NCI-H345 (cell line): ENCODE results near the gene SUSD4.
"Not testable (repeated sequence)": the region's sequence is repeated elsewhere in the genome, so short reads cannot be mapped to it uniquely, and the experiment has no call there.

ENCODE experiments used
- DNase-seq: peaks from one replicate; lab custom pipeline; 2025; lab: John Stamatoyannopoulos, UW

Gene SUSD4

DNA sequence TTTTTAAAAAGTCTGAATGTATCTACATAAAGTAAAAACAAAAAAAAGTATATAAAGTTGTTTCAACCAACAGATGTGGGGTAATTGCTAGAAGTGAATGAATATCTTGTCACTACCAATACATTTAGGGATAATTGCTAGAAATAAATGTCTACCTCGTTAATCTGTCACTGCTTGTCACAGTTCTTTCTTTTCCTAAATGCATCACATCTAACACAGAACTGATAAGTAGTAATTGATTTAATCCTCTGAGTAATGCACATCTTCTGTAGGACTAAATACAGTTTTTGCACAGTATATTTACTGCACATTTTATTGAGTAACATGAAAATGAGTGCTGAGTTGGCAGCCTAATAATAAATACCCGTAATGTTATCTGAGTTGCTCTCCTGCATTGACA, 72.2 kb downstream of the SUSD4 start:
- DNase-seq: no peak

DNA sequence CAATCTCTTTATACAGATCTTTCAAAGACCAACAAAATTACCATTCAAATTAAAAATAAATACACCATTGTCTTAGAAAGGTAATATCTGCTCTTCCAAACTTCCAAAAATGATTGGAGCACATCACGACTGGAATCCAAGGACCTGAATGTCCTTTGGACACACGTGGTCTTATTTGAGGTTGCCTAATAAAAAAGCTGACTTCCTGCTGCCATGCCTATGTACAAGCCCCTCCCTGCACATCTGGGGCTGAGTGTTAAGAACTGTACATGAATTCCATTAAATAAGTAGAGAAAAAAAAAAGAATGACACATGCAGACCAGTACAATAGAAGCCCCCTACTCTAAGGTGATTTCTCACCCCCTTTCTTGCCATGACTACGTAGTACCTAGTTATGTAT, 73.6 kb downstream of the SUSD4 start:
- DNase-seq: no peak

DNA sequence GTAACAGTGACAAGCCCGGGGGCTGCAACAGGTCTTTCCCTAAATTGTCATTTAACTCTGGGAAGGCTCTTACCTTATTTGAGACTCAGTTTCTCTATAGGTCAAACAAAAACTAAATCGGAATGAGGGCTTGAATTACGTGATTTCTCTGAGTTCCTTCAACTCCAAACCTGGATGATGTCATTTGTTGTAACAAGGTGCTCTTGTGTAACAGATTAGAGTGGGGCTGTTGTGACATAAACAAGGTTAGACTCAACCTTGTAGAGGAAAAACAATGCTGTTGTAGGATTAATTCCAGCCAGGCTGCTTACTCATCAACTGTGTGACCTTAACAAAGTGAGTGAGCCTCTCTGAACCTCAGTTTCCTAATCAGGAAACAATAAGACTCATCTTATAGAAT, 74.4 kb downstream of the SUSD4 start:
- DNase-seq: no peak

DNA sequence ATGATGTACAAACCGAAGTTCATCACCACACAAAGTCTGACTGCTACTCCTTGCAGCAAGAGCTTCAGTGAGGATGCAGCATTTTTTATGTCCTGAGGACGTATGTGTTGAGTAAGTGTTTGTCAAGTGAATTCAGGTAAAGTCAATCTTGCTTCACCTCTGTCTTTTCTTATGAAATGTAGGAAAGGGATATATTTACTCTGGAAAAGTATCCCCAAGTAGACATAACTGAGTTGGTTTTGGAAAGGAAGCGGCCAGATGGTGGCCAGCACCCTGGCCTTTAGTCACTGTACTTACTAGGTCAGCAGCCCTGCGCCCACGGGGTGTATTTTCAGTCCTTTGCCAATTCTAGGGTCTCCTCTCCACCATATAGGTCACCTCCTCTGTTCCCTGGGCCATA, 75.2 kb downstream of the SUSD4 start:
- DNase-seq: no peak

DNA sequence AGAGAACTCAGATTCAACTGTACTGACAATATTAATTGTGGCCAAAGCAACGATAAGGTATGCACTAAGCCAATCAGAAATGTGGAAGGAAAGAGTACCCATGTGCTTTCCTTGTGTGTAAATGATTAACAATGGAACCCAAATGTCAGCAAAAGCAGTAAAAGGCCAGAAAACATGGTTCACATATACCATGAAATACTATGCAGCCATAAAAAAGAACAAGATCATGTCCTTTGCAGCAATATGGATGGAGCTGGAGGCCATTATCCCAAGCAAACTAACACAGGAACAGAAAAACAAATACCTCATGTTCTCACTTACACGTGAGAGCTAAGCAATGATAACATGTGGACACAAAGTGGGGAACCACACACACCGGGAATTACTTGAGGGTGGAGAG, 78.5 kb downstream of the SUSD4 start:
- no peak for DNase-seq

DNA sequence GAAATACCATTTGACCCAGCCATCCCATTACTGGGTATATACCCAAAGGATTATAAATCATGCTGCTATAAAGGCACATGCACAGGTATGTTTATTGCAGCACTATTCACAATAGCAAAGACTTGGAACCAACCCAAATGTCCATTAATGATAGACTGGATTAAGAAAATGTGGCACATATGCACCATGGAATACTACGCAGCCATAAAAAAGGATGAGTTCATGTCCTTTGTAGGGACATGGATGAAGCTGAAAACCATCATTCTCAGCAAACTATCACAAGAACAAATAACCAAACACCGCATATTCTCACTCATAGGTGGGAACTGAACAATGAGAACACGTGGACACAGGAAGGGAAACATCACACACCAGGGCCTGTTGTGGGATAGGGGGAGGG, 80.3 kb downstream of the SUSD4 start:
- not testable (repeated sequence) for DNase-seq

DNA sequence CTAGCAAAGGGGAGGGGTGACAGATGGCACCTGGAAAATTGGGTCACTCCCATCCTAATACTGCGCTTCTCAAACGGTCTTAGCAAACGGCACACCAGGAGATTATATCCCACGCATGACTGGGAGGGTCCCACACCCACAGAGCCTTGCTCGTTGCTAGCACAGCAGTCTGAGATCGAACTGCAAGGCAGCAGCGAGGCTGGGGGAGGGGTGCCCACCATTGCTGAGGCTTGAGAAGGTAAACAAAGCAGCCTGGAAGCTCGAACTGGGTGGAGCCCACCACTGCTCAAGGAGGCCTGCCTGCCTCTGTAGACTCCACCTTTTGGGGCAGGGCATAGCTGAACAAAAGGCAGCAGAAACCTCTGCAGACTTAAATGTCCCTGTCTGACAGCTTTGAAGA, 85.7 kb downstream of the SUSD4 start:
- not testable (repeated sequence) for DNase-seq

DNA sequence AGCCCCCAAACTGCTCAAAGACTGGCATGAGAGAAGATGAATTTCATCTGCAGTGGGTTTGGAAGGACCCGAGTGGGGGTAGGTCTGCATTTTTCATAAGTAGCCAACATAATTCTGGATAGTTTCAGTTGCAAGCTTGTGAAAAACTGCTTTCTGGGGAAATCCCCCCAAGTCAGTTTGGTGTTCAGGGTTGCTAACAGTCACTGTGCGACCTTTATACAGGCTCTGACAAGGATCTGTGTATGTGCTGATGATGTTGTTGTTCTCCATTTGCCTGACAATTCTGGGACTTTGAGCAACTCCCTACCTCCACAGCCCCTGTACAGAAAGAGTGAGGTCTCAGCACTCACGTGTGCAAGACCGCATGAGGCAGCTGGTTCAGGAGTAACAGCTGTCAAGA, 87.9 kb downstream of the SUSD4 start:
- no peak for DNase-seq

DNA sequence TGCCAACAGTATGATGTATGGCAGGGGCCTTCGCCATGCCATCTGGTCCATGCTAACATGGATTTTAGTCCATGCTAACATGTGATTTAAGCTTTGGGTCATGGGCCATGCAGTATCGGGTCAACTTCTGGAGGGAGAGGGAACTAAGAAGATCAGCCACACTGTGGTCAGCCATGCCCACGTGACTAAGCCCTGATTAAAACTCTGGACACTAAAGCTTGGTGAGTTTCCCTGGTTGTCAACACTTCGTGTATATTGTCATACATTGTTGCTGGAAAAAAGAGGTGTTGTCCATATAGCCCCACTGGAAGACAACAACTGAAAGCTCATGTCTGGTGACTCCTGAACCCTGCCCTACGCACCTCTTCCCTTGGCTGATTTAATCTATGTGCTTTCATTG, 90.5 kb downstream of the SUSD4 start:
- DNase-seq: no peak

DNA sequence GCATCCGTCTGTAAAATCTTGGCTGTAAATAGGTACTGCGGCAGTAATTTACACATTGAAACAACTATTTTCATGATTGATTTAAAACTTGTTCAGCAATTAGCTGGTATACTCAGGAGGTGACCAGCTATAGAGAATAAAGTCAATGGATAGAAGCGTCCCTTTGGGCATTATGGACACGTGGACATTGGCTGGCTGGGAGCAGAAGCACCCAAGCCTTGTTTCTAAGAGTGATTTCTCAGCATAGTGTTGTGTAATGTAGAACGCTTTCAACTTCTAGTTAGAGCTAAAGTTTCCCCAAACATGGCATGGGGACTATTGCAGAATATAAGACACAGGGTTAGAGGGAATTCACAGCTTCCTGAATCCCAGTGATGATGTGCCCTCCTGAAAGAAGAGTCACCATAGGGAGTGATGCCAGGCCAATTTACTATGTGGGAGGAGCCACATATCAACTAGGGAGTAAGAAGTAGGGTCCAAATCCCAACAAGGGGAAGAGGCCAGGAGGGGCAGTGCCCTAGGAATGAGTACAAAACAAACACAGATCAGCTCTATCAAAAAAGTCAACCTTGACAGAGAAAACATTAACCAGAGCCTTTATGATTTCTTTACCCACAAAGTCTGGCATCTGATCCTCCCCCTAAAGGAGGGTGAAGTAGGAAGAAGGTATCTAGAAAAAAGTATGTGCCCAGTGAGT, 92.7 kb downstream of the SUSD4 start:
- no peak for DNase-seq

DNA sequence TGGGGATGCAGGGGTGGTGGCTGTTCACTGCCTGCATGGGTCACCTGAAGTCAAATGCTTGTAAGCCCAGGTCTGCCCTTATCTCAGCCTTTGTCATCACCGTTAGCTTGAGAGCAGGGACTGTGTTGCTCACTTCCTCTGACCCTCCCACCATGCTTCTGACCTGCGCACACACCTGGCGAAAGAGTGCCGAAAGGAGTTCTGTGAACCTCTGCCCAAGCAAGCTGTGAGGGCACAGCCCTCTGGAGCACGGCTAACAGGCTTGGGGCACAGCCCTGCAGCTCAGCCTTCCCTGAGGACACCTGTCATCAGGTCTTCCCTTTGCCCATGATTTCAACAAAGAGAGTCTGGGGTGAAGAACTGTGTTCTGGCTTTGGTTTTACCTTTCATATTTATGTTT, 93.8 kb downstream of the SUSD4 start:
- DNase-seq: no peak

DNA sequence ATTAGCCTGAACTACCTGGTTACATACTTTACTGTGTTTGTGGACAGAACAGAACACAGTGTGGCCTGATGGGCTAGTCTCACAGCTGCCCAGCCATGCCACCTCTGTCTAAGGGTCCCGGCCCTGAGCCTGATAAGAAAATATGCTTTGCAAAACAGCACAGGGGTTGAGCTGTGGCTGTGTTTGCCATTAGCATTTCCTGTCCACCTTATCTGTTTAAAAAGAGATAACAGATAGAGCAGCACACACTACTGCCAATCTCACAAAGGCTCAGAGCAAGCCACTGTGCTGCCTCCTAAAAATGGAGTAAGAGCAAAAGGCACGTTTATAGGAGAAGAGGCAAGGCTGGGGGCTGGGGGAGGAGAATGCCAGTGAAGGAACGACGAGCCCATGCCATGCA, 95.0 kb downstream of the SUSD4 start:
- DNase-seq: no peak

DNA sequence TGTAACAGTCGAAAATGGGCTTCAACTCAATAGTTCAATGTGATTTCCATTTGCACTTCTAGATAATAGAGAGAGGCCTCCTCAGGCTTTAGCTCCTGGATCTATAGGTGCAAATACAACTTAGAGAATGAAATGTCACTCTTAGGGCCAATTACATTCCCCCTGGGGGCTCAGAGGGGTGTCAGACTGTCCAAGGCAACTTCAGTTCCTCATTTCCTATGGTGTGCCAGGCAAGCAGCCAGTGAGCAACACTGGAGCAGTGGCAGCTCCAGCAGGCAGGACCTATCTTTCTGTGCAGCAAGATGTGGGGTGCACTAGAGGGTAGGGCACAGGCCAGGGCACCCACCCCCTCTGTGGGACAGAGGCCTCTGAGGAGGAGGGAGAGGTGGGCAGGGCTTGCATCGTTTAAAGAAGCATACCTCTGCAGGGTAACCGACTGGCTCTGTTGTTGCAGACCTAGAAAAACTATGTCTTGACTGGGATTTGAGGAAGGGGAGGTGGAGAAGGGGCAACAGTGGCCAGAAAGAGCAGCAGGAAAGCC, 97.3 kb downstream of the SUSD4 start:
- DNase-seq: no peak

DNA sequence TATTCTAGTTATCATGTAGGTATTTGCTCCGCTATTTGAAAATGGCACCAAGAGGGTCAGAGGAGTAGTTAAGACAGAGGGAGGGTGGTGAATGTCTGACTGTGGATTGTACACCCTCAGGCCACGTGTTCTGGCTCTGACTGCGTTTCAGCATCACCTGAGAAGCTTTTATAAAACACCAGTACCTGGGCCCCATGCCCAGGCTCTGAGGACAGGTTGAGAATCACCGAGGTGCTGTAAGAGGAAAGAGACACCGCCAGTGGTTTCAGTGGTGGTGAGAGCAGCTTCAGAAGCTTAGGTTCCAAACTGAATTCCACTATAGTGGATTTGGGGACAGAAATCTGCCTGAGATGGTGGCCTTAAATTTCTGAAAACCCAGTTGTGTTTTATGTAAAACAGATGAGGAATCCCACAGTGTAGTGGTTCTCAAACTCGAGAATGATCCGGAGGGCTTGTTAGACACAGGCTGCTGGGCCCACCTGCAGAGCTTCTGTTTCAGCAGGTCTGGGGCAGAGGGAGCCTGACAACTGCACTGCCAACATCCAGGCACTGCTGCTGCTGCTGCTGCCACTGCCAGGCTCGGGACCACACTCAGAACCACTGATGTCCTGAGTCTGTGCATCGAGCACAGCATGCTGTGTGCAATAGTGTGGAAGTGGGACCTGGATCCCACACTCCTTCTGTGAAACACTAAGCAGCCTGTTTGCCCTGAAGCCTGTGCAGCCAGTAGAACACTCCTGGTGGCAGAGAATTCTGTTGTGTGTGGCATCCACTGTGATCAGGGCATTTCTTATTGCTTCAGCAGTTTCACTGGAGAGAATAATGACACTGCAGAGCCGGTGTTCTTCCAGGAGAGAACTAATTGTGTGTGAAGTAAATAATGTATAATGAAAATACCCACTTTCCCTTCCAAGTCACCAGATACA, 98.7 kb downstream of the SUSD4 start:
- DNase-seq: no peak

DNA sequence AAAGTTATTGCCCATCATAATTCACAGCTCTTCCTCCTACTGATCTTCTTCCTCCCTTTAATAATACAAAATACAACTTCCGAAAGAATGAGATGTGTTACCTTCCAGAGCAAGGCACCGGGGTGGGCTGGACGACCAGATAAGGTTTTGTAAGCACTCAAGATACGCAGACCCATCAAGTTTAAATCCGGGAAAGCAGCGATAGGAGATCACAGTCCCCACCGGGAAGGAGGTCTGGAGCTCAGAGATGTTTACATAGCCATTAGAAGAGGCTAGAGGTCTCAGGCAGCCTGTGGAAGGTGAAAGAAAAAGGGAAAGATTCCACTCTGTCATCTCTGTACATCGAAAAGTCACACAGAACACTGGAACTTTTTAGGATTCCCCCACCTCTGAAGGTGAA, 99.4 kb downstream of the SUSD4 start:
- no peak for DNase-seq

DNA sequence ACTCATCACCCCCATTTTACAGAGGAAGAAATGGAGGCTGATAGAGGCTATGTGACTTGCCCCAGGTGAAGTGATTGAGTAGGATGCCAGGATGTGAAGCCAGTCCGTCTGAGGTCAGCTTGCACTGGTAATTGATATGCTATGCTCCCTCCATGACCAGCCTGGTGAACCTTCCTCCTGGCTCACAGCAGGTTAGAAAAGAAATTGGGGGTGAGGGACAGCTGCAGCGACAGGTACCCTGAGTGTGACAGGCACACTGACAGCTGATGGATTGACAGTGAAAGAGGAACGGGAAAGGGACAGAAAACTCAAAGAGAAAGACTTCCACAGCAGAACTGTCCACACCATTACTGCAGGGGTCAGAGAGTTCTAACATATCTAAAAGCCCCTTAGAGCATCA, 102.1 kb downstream of the SUSD4 start:
- no peak for DNase-seq

DNA sequence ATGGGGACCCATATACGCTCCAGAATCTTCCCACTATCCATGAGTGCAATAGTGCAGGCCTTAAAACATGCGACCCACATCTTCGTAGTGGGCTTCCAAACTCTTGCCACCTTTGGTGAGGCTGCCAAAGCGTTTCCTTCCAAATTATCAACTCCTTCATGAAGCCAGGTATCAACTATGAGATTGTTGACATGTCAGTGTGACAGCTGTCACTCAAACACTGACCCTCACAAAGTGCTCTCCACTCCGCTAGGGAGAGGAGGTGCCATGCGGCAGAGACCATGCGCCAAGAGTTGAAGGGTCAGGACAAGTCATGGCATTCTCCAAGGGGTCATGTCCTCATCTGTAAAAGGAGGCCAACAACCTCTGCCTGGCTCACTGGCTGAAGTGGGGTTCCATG, 103.3 kb downstream of the SUSD4 start:
- no peak for DNase-seq

DNA sequence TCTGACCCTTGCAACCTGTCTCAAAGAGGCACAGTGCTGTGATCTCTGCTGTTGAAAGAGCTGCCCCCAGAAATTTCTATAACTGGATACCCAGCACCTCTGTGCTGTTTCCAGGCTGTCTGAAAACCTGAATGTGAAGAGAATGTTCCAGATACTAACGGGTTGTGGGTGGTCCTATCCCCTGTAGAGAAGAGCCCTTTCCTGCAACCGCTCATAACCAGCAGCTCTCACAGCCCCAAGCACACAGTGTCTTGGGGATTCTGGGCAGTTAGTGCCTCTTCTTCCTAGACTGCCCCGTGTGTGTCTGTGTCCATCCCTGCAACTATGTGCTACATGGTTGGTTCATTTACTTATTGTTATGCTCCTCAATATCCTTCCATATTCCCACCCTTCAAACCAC, 104.5 kb downstream of the SUSD4 start:
- no peak for DNase-seq

DNA sequence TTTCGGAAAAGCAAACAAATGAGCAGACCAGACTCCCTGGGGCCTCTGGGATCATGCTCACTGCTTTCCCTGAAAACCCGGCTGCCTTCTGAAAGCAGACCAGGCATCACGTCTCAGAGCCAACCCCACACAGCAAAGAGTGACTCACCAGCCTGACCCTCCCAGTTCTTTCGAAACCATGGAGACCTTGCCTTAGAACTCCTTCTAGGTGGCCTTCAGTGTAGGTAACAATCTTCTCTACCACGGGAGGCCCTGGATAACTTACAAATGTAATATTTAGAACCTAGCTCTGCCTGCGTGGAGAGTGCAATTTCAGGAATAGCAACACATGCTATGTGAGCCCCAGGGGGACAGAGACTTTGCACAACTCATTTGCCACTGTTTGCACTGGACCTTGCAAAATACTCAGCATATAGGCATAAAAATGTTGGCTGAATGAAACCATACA, 105.2 kb downstream of the SUSD4 start:
- no peak for DNase-seq

DNA sequence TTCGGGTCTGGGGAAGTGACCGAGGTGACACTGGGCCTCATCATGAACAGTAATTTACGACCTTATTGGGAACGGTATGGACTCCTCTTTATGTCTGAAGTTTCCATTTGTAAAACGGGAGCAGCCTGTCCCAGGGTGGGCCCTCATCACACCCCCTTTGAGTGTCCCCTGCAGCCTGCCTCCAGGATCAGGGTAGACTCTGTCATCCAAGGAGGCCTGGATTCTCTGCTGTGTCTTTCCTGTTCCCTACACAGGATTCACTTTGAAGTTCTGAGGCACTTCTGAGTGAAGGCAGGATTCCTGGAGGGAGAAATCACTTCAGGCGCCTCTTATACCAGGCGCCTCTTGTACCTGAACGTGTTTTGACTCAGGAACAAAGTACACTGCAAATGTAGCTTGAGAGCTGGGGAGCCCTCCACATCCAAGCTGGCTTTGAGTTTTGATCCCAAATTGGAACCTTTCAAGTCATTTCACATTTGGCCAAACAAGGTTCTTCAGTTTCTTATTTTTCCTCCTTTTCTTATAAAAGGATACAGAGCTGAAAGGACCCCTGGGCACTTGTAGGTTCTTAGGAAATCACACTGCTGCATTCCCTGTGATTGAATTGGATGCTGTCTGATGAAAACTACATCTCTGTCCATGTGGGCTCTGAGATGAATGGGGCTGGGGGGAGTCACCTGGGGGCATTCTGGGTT, 106.0 kb downstream of the SUSD4 start:
- no peak for DNase-seq

DNA sequence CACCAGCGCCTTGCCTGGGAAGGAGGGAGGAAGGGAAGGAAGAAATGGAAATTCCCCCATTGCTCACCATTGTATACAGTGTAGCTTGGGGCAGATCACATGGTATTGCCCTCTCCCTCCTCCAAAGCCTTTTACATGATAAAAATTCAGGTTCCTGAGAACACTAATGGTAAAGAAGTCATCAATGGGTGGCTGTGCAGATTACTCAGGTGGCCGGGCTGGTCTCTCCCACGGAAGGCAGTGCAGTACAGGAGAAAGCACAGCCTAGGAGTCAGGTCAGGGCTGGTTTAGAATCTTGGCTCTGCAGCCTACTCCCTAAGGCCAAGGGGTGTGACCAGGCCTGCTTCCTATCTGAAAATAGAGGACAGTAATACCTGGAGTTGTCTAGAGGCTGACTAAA, 107.9 kb downstream of the SUSD4 start:
- DNase-seq: no peak

DNA sequence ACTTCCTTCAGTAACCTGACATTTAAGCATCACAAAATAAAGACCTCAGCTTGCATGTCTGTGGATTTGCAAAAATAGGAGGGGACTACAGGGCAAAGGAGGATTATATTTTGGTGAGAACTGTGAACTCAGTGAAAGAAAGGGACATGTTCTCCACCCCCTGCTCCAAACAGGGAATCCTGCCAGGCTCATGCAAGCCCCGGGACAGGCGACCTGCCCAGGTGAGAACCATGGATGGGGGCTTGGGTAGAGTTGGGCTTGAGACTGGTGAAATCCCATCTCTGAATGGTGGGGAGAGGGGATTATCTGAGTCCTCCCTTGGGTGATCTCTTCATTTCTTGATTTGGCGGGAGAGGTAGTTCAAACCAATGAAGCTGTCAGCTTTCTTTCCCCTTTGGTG, 110.1 kb downstream of the SUSD4 start:
- no peak for DNase-seq

DNA sequence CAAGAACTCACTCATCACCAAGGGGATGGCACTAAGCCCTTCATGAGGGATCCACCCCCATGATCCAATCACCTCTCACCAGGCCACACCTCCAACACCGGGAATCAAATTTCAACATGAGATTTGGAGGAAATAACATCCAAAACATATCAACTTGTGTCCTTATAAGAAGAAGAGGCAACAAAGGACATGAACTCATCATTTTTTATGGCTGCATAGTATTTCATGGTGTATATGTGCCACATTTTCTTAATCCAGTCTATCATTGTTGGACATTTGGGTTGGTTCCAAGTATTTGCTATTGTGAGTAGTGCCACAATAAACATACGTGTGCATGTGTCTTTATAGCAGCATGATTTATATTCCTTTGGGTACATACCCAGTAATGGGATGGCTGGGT, 112.6 kb downstream of the SUSD4 start:
- DNase-seq: not testable (repeated sequence)
